WERI-Rb-1 (cell line): ENCODE results near the gene AMBRA1.

Experiments
- DNase-seq: peaks from one replicate; pipeline ENCODE4 v3.0.0-alpha.2; 2020
- H3K27ac ChIP-seq: fragments of 250-450 bp; sonication (Bioruptor Pico); 2 replicates; pipeline ENCODE4 v1.5.1; 2020; ENCODE audit warnings: mild to moderate bottlenecking, moderate library complexity
- H3K27me3 ChIP-seq: fragments of 250-450 bp; sonication (Bioruptor Pico); 2 replicates; pipeline ENCODE4 v1.5.1; 2021; ENCODE audit warnings: mild to moderate bottlenecking, low read depth, moderate library complexity; ENCODE audit not compliant: insufficient read depth, severe bottlenecking
- H3K36me3 ChIP-seq: fragments of 250-450 bp; sonication (Bioruptor Pico); 2 replicates; pipeline ENCODE4 v1.5.1; 2020; ENCODE audit warnings: mild to moderate bottlenecking, moderate library complexity
- H3K4me3 ChIP-seq: 2 replicates; pipeline ENCODE4 v1.5.1; 2011; ENCODE audit warnings: low read depth, mild to moderate bottlenecking, control low read depth, low read length
- H3K9me3 ChIP-seq: fragments of 250-450 bp; sonication (Bioruptor Pico); 2 replicates; pipeline ENCODE4 v1.5.1; 2021; ENCODE audit warnings: mild to moderate bottlenecking, moderate library complexity; ENCODE audit not compliant: severe bottlenecking
- CTCF ChIP-seq: IDR thresholded peaks from 2 replicates; pipeline ENCODE4 v1.5.1; 2011; ENCODE audit warnings: low read depth, mild to moderate bottlenecking, control low read depth, inconsistent platforms, low read length

Gene AMBRA1

GRCh38 chr11:46609386-46609785 is 15.6 kb upstream of the AMBRA1 start:
- no peak overlapping the region for H3K27ac ChIP-seq
- no peaks in the 10 kb centered on the region for H3K36me3 ChIP-seq
- DNase-seq, result no peak
- H3K4me3 ChIP-seq, result no peak overlapping the region
- H3K27me3 ChIP-seq, result no peaks in the 10 kb centered on the region
- no peak for TF ChIP-seq CTCF
- no peaks in the 10 kb centered on the region for H3K9me3 ChIP-seq

GRCh38 chr11:46607516-46607915 is 13.7 kb upstream of the AMBRA1 start:
- TF ChIP-seq CTCF, result no peak
- Histone ChIP-seq H3K9me3 (no peaks in the 10 kb centered on the region), H3K4me3 (no peak overlapping the region), H3K27me3 (no peaks in the 10 kb centered on the region), H3K36me3 (peaks cover 6% of the 10 kb centered on the region; the same call in 1 of the 2 replicates), H3K27ac (peak overlapping the region; percentile 52)
- no peak for DNase-seq

DNA sequence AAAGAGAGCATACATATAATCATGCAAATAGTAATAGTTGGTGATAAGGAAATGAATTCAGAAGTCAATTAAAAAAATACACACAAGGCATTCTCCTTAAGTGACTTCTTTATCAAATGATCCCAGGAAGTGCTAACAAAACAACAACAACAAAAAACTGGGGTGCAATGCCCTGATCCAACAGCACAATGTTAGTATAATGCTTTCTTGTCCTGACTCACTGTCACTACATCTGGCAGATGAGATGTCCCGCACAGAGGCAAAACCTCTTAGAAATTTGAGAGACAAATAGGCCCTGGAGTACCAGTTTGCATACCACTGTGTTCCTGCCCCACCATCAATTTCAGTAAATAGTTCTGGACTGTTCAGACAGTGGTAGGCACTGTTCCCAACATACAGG is 11.0 kb upstream of the AMBRA1 start:
- H3K27ac ChIP-seq, result no peak overlapping the region
- peaks cover 6% of the 10 kb centered on the region; the same call in 1 of the 2 replicates for H3K36me3 ChIP-seq
- H3K4me3 ChIP-seq, result no peak overlapping the region
- DNase-seq, result no peak
- no peaks in the 10 kb centered on the region for H3K9me3 ChIP-seq
- H3K27me3 ChIP-seq, result no peaks in the 10 kb centered on the region
- TF ChIP-seq CTCF, result no peak

- no peaks in the 10 kb centered on the region for H3K27me3 ChIP-seq
- DNase-seq, result no peak
- H3K9me3 ChIP-seq, result no peaks in the 10 kb centered on the region
- TF ChIP-seq CTCF, result no peak
- H3K36me3 ChIP-seq, result peaks cover 6% of the 10 kb centered on the region; the same call in 1 of the 2 replicates
- H3K27ac ChIP-seq, result no peak overlapping the region
- H3K4me3 ChIP-seq, result no peak overlapping the region
Measured at GRCh38 chr11:46603704-46604308, 10.0 kb upstream of the AMBRA1 start.

- H3K4me3 ChIP-seq, result no peak overlapping the region
- no peak for TF ChIP-seq CTCF
- H3K27me3 ChIP-seq, result no peaks in the 10 kb centered on the region
- peak overlapping the region; percentile 13; the same call in 1 of the 2 replicates for H3K27ac ChIP-seq
- H3K36me3 ChIP-seq, result peaks cover 6% of the 10 kb centered on the region; the same call in 1 of the 2 replicates
- no peaks in the 10 kb centered on the region for H3K9me3 ChIP-seq
- DNase-seq, result no peak
Measured at GRCh38 chr11:46601129-46601528, 7.3 kb upstream of the AMBRA1 start.
